Mesothelial cell of epicardium (in vitro differentiated cells): ENCODE data around the gene ITGB6. TPM values are rescaled to one million over a fixed set of nuclear protein-coding genes. Genes with fewer than 3 reads are reported as not detected.

Experiments
- DNase-seq, 2 experiments: peaks; one replicate each; pipeline ENCODE4 v3.0.0; 2021; ENCODE audit warnings: low spot score in 2 of 2; ENCODE audit not compliant: unreplicated experiment in 2 of 2
- H3K27ac Mint-ChIP-seq: 2 replicates; pipeline ENCODE4 v1.8.0; 2021; ENCODE audit warnings: mixed read lengths
- H3K27me3 Mint-ChIP-seq: 2 replicates; pipeline ENCODE4 v1.8.0; 2021; ENCODE audit warnings: low read depth, mixed read lengths
- H3K36me3 Mint-ChIP-seq: 2 replicates; pipeline ENCODE4 v1.8.0; 2021; ENCODE audit warnings: mixed read lengths
- H3K4me1 Mint-ChIP-seq: 2 replicates; pipeline ENCODE4 v1.8.0; 2021; ENCODE audit warnings: mixed read lengths
- H3K4me3 Mint-ChIP-seq: 2 replicates; pipeline ENCODE4 v1.8.0; 2021; ENCODE audit warnings: mild to moderate bottlenecking, moderate library complexity, mixed read lengths
- H3K9me3 Mint-ChIP-seq: 2 replicates; pipeline ENCODE4 v1.8.0; 2021; ENCODE audit warnings: mixed read lengths
- total RNA-seq: library from RNA; stranded (reverse); gene quantifications from 3 replicates; pipeline ENCODE4 v1.2.1, GENCODE V29; 2021
- TF ChIP-seq, protein P1 (sequence below): fragments of 200-600 bp; sonication (generic); IDR thresholded peaks from one replicate; pipeline ENCODE4 v1.5.0; 2021; ENCODE audit warnings: antibody characterized with exemption; ENCODE audit not compliant: unreplicated experiment

Gene ITGB6
- total RNA-seq, 1 donor from 2014 or later = 14.3 TPM

DNA sequence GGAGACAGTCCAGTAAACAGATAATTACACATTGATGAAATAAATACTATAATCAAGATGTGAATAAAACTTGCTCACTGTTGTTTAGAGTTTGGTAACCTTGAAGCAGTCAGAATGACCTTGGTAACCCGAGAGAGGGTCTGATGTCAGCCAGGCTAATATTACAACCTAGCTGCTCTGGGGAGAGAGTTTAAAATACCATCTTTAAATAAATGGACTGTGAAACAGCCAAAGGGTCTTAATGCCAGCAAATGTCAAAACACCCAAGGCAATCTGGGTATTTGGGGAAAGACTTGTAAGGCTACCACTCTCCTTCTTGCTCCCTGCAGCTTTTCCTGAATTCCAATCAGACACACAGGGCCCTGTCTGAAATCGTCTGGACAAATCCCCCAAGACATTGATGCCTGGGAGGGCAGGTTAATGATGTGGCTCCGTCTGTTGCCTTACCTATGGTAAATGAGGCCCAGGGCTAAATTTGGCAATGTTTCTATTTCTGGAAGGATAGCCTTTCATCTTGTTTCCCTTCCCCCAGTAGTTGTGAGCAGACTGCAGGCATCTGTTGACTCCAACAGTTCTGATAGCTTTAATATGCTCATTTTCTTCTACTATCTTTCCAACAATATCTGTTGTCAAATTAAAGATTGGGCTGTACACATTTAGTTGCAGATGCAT is 43.0 kb upstream of the ITGB6 start:
- Mint-ChIP-seq H3K4me1 (peaks cover 43% of the 10 kb centered on the region), H3K27ac (peak overlapping the region; percentile 44)
- DNase-seq = no peak

DNA sequence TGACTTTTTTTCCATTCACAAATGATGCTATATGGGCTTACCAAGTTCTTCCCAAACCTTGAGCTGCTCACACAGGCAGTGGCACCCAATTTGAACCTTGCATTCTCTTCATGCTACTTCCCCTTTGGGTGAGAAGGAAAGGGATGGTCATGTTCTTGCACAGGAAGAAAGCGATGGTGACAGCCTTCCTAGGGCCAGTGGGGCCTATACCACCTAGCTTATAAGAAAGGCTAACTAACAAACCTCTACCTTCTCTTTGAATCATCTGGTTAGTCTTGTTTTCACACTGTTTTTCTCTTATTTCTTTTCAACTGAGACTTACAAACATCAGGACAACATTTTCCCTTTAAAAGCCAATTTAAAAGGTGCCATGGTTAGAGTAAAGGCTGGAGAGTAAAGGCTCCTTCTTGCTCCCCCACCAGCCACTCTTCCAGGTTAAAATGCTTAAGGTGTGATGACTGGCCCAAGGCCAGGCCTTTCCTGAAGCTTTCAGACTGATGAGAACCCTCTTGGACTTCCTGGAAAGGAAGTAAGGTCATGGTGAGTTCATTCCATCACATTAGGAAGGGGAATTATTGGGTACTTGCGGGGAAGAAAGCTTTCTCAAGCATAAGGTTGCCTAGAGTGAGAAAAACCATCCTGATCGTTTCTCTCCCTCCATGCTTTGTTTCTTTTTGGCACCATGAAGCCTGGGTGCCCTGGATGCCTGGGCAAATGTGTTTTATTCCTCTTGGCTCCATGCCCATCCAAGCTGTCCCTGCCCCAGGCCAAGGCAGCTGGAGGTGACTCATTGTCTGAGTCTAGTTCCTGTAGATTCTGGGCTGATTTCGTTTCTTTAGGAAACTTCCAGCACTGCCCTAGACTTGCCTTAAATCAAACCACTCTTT is 41.4 kb upstream of the ITGB6 start:
- TF ChIP-seq, protein P1, sequence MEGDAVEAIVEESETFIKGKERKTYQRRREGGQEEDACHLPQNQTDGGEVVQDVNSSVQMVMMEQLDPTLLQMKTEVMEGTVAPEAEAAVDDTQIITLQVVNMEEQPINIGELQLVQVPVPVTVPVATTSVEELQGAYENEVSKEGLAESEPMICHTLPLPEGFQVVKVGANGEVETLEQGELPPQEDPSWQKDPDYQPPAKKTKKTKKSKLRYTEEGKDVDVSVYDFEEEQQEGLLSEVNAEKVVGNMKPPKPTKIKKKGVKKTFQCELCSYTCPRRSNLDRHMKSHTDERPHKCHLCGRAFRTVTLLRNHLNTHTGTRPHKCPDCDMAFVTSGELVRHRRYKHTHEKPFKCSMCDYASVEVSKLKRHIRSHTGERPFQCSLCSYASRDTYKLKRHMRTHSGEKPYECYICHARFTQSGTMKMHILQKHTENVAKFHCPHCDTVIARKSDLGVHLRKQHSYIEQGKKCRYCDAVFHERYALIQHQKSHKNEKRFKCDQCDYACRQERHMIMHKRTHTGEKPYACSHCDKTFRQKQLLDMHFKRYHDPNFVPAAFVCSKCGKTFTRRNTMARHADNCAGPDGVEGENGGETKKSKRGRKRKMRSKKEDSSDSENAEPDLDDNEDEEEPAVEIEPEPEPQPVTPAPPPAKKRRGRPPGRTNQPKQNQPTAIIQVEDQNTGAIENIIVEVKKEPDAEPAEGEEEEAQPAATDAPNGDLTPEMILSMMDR = no peak
- Mint-ChIP-seq H3K4me1 (peaks cover 37% of the 10 kb centered on the region), H3K4me3 (no peak overlapping the region), H3K27me3 (no peaks in the 10 kb centered on the region), H3K9me3 (no peaks in the 10 kb centered on the region), H3K36me3 (no peaks in the 10 kb centered on the region), H3K27ac (peak overlapping the region; percentile 80)
- DNase-seq = no peak

More for the DNA sequence above, 43.0 kb upstream of the ITGB6 start:
- H3K36me3 Mint-ChIP-seq = no peaks in the 10 kb centered on the region
- no peaks in the 10 kb centered on the region for H3K27me3 Mint-ChIP-seq
- no peaks in the 10 kb centered on the region for H3K9me3 Mint-ChIP-seq
- TF ChIP-seq, protein P1 = no peak
- no peak overlapping the region for H3K4me3 Mint-ChIP-seq

DNA sequence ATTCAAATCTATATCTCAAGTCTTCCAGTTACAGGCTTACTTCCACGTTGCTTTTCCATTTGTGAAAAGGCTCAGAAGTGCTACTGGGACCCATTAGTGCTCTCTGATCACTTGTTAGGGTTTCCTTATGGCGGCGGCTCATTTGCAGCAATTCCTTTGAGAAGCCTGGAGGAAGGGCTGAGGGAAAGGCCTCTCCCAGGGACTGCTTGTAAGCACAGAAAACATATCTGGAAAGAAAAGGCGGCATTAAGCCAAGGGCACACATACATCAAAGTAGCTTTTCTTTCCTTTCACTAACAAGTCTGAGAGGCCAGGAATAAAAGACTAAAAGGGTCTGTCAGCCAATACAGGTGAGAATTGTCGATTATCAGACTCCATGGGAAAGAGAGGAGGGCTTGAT is 39.4 kb upstream of the ITGB6 start:
- H3K4me1 Mint-ChIP-seq = peaks cover 33% of the 10 kb centered on the region
- DNase-seq = no peak
- no peaks in the 10 kb centered on the region for H3K36me3 Mint-ChIP-seq
- H3K27me3 Mint-ChIP-seq = no peaks in the 10 kb centered on the region
- TF ChIP-seq, protein P1 = no peak
- H3K27ac Mint-ChIP-seq = no peak overlapping the region
- H3K9me3 Mint-ChIP-seq = no peaks in the 10 kb centered on the region
- no peak overlapping the region for H3K4me3 Mint-ChIP-seq

DNA sequence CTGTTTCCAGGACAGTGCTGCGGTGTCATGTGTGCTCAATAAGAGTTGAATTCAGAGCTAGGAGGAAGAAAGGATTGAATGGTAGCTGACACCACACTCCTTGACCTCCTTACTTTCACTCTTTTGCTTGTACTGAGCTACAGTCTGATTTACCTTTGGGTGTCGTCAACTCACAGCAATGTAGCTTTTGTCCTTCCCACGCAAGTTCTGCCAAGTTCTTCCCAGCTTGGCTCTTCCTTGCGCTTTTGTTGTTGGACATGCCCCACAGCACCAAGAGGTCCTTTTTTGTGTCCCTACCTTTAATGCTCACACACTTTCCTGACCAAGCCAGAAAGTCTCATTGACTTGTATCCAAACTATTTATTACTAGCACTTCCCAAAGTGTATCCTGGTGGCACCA is 38.3 kb upstream of the ITGB6 start:
- Mint-ChIP-seq H3K9me3 (no peaks in the 10 kb centered on the region), H3K36me3 (no peaks in the 10 kb centered on the region)

DNA sequence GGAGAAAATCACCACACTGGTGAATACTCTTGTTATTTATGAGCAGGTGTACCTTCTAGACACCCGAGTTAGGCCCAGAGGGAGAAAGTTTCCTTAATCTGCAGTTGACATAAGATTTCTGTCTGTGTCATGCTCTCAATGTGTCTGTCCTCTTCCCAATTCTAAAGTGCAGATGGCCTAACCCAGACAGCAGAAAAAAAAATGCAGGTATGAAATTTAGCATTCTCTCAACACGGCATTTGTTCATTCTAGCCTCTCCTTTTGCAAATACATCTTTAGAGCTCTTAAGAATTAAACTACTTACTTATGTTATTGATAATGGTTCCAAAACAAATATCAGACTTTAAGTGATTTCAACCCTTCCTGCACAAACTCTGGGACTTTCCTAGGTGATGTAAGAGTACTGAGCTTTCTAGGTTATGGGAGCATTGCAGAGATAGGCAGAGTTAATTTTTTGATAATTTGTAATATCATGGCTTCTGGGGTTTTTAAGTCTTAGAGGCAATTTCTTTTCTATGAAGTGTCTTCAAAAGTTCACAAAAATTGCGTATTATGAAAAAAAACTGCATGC is 32.9 kb upstream of the ITGB6 start:
- Mint-ChIP-seq H3K9me3 (no peaks in the 10 kb centered on the region), H3K27me3 (no peaks in the 10 kb centered on the region), H3K27ac (no peak overlapping the region), H3K4me1 (peaks cover 19% of the 10 kb centered on the region), H3K4me3 (no peak overlapping the region), H3K36me3 (no peaks in the 10 kb centered on the region)
- TF ChIP-seq, protein P1 = no peak
- no peak for DNase-seq

More for the DNA sequence above, 38.3 kb upstream of the ITGB6 start:
- no peak for DNase-seq
- Mint-ChIP-seq H3K27ac (no peak overlapping the region), H3K4me1 (peaks cover 29% of the 10 kb centered on the region), H3K27me3 (no peaks in the 10 kb centered on the region), H3K4me3 (no peak overlapping the region)
- TF ChIP-seq, protein P1 = no peak
